Endothelial cell of umbilical vein (primary cell): ENCODE results near the gene TMEM38A. TPM values are rescaled to one million over a fixed set of nuclear protein-coding genes. Genes with fewer than 3 reads are reported as not detected.
A peak's percentile ranks its signal among the peaks of the same experiment; 100 is the strongest.

Experiments
- BruUV-seq: library from RNA; stranded (reverse); fragments of 400-500 nt; replicated peaks from 2 replicates; lab custom pipeline; 2021; lab: Mats Ljungman, UMichigan
- CTCF ChIA-PET: fragments of 300-600, 350-600 bp; sonication (Branson Sonifier 250); formaldehyde crosslinking; loops from one replicate; lab custom pipeline; 2021; ENCODE audit warnings: antibody characterized with exemption, inconsistent platforms; lab: Charles Lee
- POLR2A ChIA-PET: fragments of 300-600, 350-600 bp; sonication (Branson Sonifier 250); formaldehyde crosslinking; loops from one replicate; lab custom pipeline; 2021; ENCODE audit warnings: antibody characterized with exemption, inconsistent platforms; lab: Charles Lee
- DNase-seq: peaks from one replicate; pipeline ENCODE4 v3.0.0-alpha.2; 2011; ENCODE audit warnings: low read depth, low spot score
- FAIRE-seq: peaks from 2 replicates; lab custom pipeline; 2011; peaks lifted over from hg19 to GRCh38; lab: Jason Lieb, UNC
- H2AFZ ChIP-seq: 2 replicates; pipeline ENCODE4 v1.6.0; 2012; ENCODE audit warnings: low read depth, low read length, control low read depth, inconsistent platforms
- H3K27ac ChIP-seq: 2 replicates; pipeline ENCODE4 v1.5.1; 2011; ENCODE audit warnings: low read depth, mild to moderate bottlenecking, control low read depth, low read length, moderate library complexity; ENCODE audit not compliant: insufficient read depth
- H3K27me3 ChIP-seq, 2 experiments: 2 replicates each; pipeline versions ENCODE4 v1.6.0 to v1.6.1; 2011; ENCODE audit warnings: low read length in 2 of 2, mixed read lengths in 1 of 2; ENCODE audit not compliant: control insufficient read depth in 2 of 2, insufficient read depth in 2 of 2
- H3K36me3 ChIP-seq, 2 experiments: 2 replicates in 1 of 2; 3 replicates in 1 of 2; pipeline ENCODE4 v1.5.1; 2011; ENCODE audit warnings: low read length in 2 of 2, mild to moderate bottlenecking in 1 of 2, moderate library complexity in 1 of 2; ENCODE audit not compliant: control insufficient read depth in 2 of 2, insufficient read depth in 2 of 2; ENCODE audit errors: extremely low read depth in 1 of 2
- H3K4me1 ChIP-seq: 3 replicates; pipeline ENCODE4 v1.5.1; 2011; ENCODE audit warnings: mild to moderate bottlenecking, low read length; ENCODE audit not compliant: control insufficient read depth, insufficient read depth; ENCODE audit errors: extremely low read depth
- H3K4me2 ChIP-seq: 2 replicates; pipeline ENCODE4 v1.6.1; 2011; ENCODE audit warnings: low read length, control low read depth, mixed read lengths; ENCODE audit not compliant: insufficient read depth
- H3K4me3 ChIP-seq, 3 experiments: fragments of 200-600 bp in 1 of 3; sonication (generic), shearing (Covaris generic) in 1 of 3; replicated peaks in 1 of 3; 2 replicates each; pipeline ENCODE4 v1.5.1; 2011 to 2016; ENCODE audit warnings: control low read depth in 3 of 3, low read length in 3 of 3, mild to moderate bottlenecking in 2 of 3, inconsistent platforms in 1 of 3, low read depth in 1 of 3, moderate library complexity in 1 of 3; ENCODE audit not compliant: insufficient read depth in 1 of 3
- H3K79me2 ChIP-seq: 2 replicates; pipeline ENCODE4 v1.6.0; 2012; ENCODE audit warnings: low read length, inconsistent platforms; ENCODE audit not compliant: control insufficient read depth, insufficient read depth
- H3K9ac ChIP-seq: replicated peaks from 2 replicates; pipeline ENCODE3; 2011; ENCODE audit warnings: low read length, control low read depth; ENCODE audit not compliant: insufficient read depth; ENCODE audit errors: extremely low read depth
- H3K9me1 ChIP-seq: replicated peaks from 3 replicates; pipeline ENCODE4 v1.6.0; 2011; ENCODE audit warnings: mild to moderate bottlenecking, low read length; ENCODE audit not compliant: control insufficient read depth, insufficient read depth; ENCODE audit errors: extremely low read depth
- H3K9me3 ChIP-seq: replicated peaks from 2 replicates; pipeline ENCODE4 v1.5.1; 2012; ENCODE audit warnings: low read length, inconsistent platforms; ENCODE audit not compliant: control insufficient read depth, insufficient read depth
- H4K20me1 ChIP-seq: replicated peaks from 2 replicates; pipeline ENCODE3; 2011; ENCODE audit warnings: mild to moderate bottlenecking, low read length; ENCODE audit not compliant: control insufficient read depth, insufficient read depth; ENCODE audit errors: extremely low read depth
- EZH2 ChIP-seq: IDR thresholded peaks from 2 replicates; pipeline ENCODE4 v1.6.1; 2012; ENCODE audit warnings: borderline replicate concordance, low read depth, mild to moderate bottlenecking, moderate library complexity, low read length, inconsistent platforms; ENCODE audit not compliant: severe bottlenecking
- FOS ChIP-seq: IDR thresholded peaks from 2 replicates; pipeline ENCODE4 v1.6.1; 2011; ENCODE audit warnings: mild to moderate bottlenecking, low read length, moderate library complexity, borderline replicate concordance; ENCODE audit not compliant: insufficient read depth
- GATA2 ChIP-seq: IDR thresholded peaks from 2 replicates; pipeline ENCODE4 v1.7.0; 2011; ENCODE audit warnings: low read depth, mild to moderate bottlenecking, moderate library complexity, mixed read lengths, low read length; ENCODE audit not compliant: insufficient read length, insufficient read depth
- JUN ChIP-seq: IDR thresholded peaks from 2 replicates; pipeline ENCODE4 v1.6.1; 2011; ENCODE audit warnings: borderline replicate concordance, low read depth; ENCODE audit not compliant: insufficient read length, insufficient read depth
- MAX ChIP-seq: IDR thresholded peaks from 2 replicates; pipeline ENCODE4 v1.6.1; 2011; ENCODE audit not compliant: insufficient read depth, insufficient read length
- POLR2A ChIP-seq: IDR thresholded peaks from 2 replicates; pipeline ENCODE4 v1.6.1; 2012; ENCODE audit warnings: low read depth, mild to moderate bottlenecking, control low read depth, low read length
- POLR2AphosphoS5 ChIP-seq: IDR thresholded peaks from 2 replicates; pipeline ENCODE4 v1.6.1; 2012; ENCODE audit warnings: low read depth, mild to moderate bottlenecking, control low read depth, low read length, moderate library complexity; ENCODE audit not compliant: insufficient read depth
- dilution Hi-C: fragments of 300-500 bp; cut with MboI; formaldehyde crosslinking; loops from one replicate; pipeline ENCODE4 v1.15.0; 2019; ENCODE audit warnings: low sequenced_read_pairs; ENCODE audit not compliant: extremely low pct_ligation_motif_present
- intact Hi-C: fragments of 100-400 bp; cut with micrococcal nuclease; formaldehyde crosslinking; loops from one replicate; pipeline ENCODE4 v1.10.0; 2022
- polyA plus RNA-seq, 4 experiments: library from polyadenylated mRNA; depleted of rRNA in 3 of 4; stranded (reverse) in 3 of 4; unstranded in 1 of 4; fragments of >200 nt; gene quantifications; 2 replicates each; pipeline versions ENCODE4 v1.2.1 to v1.2.3, GENCODE V29; 2011 to 2012; ENCODE audit warnings: missing spikeins in 1 of 4
- total RNA-seq: library from RNA; stranded (reverse); gene quantifications from 2 replicates; pipeline ENCODE4 v1.2.3, GENCODE V29; 2021

Gene TMEM38A
- total and polyA plus RNA-seq, 2 donors (not counting 3 experiments of a cell fraction or from before 2014, with no cell fraction given), result 1.6 TPM

- CTCF ChIA-PET, result interaction anchor here (1.0 to 2.6 kb wide), 4 partner anchors 11 to 55 kb away, joined by 3 to 8 read pairs (median 4); no protein-coding TSS in a partner anchor
- H3K9me3 ChIP-seq, result no peaks in the 10 kb centered on the region
- dilution Hi-C loops, result no loop called here
These were observed 869 bp upstream of the TMEM38A start, which contains the start of gene SMIM7 for GRCh38 chr19:16659832-16660708. Gene SMIM7 (minus strand): TSS chr19:16660144. CDS start chr19:16660110, 34 bp downstream.

More at GRCh38 chr19:16659832-16660708, 869 bp upstream of the TMEM38A start, which contains the start of gene SMIM7:
- Histone ChIP-seq H4K20me1 (peaks cover 2% of the 10 kb centered on the region), H2AFZ (peak within 1 kb of the TSS; percentile 89), H3K36me3 (peaks cover 0 to 8% of the 10 kb centered on the region in 2 experiments), H3K27ac (peak within 1 kb of the TSS; percentile 70), H3K9ac (peak within 1 kb of the TSS; percentile 71), H3K9me1 (no peaks in the 10 kb centered on the region), H3K4me3 (peak within 1 kb of the TSS; percentile 55 to 73 (median 67)), H3K27me3 (no peaks in the 10 kb centered on the region), H3K4me1 (peaks cover 16% of the 10 kb centered on the region), H3K79me2 (peaks cover 27% of the 10 kb centered on the region), H3K4me2 (peak within 1 kb of the TSS; percentile 87)
- no TSS peak for BruUV-seq
- POLR2A ChIA-PET, result interaction anchor here (1.3 to 1.9 kb wide), 2 partner anchors 33 to 164 kb away, joined by 5 to 8 read pairs; partner anchors contain the start of genes C19orf44, CALR3 and MED26
- DNase-seq (peak; percentile 99), FAIRE-seq (peak; percentile 100)
- TF ChIP-seq GATA2 (no peak), POLR2AphosphoS5 (peak; percentile 80), FOS (no peak), POLR2A (peak; percentile 92), JUN (no peak), EZH2 (no peak), MAX (peak; percentile 70)
- intact Hi-C loops, result loop anchor here (1.0 kb wide), 1 partner anchor 32 kb away; the partner anchor contains the start of gene MED26
